HG02884 (cell line): ENCODE results near the gene OGFOD3.
"Not testable (repeated sequence)": the region's sequence is repeated elsewhere in the genome, so short reads cannot be mapped to it uniquely, and the experiment has no call there.

Experiments used
- ATAC-seq: cut with Tn5 transposase; IDR thresholded peaks from one replicate; pipeline ENCODE4 v1.9.1; 2021; ENCODE audit warnings: mild to moderate bottlenecking, moderate library complexity; ENCODE audit not compliant: unreplicated experiment

Gene OGFOD3

DNA sequence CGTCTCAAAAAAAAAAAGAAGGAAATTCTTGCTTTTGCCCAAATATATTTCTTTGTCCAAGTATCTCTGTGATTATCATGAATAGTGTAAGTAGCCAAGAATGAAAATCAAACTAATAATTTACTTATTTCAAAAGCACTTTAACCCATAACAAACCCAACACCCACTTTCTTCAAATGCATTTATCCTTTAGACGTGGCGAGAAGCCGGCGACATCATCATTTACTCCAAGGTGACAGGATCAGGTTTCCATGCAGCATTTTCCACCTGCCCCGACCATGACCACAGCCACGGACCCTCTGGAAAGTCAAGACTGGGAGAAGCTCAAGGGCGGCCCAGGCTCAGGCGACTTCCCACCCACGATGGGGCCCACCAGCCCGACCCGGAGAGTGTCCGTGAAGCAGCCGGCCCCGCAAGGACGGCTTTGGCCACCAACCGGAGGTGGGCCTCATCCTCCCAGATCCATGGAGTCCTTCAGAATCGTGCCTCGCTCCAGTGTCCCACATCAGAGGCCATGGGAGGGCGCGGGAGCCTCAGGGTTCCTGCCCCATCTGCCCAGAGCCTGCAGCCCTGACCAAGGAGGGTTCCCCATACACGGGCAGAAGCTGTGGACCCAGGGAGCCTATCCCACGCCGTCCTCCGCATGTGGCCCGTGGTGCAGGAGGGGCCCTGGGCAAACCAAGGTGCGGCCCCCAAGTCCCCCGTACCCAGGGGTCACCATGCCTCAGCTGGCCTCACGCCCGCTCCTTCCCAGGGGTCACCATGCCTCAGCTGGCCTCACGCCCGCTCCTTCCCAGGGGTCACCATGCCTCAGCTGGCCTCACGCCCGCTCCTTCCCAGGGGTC is 28.1 kb downstream of the OGFOD3 start:
- ATAC-seq, result no peak

DNA sequence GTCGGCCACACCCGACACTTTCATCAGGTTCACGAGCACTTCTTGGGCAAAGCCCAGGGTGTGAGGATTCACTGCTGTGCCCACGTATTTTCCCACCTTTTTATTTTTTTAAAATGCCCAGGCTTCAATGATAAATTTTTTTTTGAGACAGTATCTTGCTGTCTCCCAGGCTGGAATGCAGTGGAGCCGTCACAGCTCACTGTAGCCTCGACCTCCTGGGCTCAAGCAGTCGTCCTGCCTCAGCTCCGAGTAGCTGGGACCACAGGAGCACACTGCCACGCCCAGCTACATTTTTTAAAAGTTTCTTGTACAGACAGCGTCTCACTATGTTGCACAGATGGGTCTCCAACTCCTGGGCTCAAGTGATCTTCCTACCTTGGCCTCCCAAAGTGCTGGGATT is 29.0 kb downstream of the OGFOD3 start:
- ATAC-seq, result no peak

DNA sequence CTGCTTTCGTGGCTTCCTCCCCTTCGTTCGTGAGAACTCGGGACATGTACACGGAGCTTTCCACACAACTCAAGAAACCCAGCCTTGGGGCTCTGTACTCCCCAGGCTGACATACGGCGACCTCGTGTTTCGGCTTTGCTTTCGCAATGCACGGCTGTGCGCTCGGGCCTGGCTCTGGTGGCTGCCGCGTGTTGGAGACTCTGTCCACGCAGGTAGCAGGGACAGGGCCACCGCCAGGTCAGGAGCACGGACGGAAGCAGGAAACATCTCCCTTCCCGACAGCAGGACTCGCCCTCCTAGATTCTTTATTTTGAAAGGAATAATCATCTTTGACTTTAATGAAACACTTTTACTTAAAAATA is 29.5 kb downstream of the OGFOD3 start:
- ATAC-seq, result no peak

DNA sequence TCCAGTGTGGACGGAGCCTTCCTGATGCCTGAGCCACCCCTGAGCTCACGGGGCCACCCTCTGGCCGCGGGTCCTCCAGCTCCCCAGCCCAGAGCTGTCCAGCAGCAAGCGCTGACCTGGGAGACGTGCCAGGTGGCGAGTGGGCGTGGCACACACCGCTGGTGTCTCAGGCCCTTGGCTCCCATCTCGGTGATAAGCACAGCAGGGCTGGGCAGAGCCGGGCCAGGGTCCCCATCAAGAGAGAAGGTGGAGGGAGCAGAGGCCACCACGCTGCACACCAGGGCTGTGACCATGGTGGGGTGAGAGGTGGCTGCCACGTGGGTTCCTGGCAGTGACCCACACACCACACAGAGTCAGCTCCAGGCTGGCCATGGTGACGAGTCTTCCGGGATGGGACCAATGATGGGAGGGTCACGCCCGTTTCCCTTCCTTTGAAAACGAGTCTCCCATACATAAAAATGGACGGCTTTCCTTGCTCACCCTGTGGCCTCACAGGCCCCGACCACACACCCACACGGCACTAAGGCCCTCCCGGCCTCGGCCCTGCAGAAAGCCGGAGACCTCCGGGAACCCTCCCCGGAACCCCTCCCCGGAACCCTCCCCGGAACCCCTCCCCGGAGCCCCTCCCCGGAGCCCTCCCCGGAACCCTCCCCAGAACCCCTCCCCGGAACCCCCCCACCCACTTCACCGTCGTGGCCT is 30.0 kb downstream of the OGFOD3 start:
- ATAC-seq, result no peak

DNA sequence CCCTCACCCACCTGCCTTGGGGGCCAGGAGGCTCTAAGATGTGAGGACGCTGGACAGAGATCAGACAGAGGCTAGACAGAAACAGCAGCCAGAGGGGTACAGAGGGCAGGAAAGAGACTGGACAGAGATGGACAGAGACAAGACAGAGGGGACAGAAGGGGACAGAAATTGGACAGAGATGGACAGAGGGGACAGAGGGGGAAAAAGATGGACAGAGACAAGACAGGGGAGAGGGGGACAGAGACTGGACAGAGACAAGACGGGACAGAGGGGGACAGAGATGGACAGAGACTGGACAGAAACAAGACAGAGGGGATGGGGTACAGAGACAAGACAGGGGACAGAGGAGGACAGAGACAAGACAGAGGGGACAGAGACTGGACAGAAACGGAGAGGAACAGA is 30.7 kb downstream of the OGFOD3 start:
- no peak for ATAC-seq

DNA sequence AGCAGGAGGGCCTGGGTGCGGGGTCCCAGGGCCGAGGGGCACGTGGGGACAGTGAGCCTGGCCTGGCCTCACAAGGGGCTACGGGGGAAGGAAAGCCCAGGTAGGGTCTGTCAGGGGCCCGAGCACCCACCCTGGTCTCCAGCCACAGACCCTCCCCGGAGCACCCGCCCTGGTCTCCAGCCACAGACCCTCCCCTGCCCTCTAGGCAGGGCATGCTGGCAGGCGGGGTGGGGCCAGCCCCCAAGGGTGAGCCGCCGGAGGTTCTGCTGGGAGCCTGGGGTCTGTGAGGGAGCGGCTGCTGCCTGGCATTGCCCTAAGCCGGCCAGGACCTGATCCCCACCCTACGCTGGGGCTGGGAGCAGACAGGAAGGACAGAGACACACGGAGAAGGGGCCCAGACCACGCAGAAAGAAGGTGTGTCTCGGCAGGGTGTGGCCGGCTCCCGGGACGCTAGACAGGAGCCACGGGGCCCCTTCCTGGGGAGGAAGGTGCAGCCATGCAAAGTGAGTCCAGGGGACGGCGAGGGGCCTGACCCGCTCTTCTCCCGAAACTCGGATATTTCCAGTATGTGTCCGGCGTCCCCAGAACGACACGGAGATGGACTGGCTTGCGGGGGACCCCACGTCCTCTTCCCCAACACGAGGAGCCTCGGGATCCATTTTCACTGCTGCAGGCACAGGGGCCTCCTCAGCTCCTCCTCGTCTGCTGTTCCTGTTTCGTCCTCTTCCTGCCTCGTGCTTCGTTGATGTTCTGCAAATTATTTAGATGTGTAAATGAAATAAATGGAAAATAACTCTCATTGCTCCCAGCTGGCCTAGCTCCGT is 31.3 kb downstream of the OGFOD3 start:
- no peak for ATAC-seq

DNA sequence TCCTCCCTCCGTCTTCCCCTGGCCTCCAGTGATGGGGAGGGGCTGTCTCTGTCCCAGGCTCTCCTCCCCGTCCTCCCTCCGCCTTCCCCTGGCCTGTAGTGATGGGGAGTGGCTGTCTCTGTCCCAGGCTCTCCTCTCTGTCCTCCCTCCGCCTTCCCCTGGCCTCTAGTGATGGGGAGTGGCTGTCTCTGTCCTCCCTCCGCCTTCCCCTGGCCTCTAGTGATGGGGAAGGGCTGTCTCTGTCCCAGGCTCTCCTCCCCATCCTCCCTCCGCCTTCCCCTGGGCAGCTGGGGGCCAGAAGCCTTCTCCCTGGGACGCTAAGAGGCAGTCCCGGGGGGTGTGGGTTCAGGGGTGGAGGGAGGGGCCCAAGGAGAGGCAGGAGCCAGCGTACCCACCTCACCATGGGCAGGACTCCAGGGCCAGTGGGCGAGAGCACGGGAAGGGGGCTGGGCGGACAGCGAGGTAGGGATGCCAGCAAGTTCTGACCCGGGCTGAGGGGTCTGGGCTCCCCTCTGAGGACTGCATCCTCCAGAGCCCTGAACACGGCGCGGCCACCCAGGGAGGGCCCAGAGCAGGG is 32.0 kb downstream of the OGFOD3 start:
- no peak for ATAC-seq

DNA sequence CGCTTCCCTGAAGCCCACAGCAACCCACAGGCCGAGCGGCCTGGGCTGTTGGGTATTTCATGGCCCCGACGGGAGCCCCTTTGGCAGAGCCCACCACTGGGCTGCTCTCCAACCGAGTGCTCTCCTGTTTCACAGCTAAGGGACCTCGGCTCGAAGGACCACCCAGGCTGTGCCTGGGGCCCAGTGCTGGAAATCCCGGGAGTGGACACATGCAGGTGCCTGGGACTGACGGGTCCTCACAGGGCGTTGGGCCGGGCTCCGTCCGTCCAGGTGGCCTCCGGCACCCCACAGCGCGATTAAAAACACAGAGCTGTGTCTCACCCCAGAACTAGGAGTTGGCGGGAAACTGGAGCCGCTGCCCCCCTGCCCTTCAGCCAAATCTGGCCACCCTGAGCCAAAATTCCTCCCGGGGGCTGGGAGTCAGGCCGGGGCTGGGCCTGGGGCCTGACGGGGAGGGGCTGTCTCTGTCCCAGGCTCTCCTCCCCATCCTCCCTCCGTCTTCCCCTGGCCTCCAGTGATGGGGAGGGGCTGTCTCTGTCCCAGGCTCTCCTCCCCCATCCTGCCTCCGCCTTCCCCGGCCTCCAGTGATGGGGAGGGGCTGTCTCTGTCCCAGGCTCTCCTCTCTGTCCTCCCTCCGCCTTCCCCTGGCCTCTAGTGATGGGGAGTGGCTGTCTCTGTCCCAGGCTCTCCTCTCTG is 32.7 kb downstream of the OGFOD3 start:
- no peak for ATAC-seq

DNA sequence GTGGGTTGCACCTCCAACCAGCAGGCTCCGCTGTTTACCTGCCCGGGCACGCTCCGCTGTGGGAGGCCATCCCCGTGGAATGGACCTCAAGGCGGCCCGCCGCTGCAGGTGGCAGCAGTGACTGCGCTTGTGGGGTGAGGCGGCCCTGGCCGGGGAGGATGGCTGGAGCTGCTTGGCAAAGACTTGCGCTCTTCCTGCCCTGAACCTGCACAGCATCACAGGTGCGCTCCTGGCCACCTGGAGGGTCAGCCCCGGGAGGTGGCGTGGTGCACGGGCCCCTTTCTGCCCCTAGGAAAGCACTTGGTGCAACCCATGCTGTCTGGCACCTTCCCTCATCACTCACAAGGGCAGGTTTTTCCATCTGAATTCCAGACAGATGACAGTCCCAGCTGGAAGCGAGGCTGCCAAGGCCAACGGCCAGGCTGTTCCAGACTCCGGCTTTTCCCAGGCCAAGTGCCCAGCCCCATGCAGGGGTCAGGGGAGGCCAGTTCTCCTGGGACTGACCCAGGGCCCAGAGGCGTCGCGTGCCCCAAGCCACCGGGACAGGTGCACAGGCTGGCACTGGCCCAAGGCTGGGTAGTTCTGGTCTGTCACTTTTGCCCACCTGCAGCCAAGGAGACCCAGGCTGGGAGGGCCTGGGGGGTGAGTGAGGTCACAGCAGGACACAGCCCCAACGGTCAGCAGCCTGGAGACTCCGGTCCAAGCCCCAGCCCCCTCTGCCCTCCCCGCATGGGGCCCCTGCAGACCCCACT is 33.5 kb downstream of the OGFOD3 start:
- no peak for ATAC-seq

DNA sequence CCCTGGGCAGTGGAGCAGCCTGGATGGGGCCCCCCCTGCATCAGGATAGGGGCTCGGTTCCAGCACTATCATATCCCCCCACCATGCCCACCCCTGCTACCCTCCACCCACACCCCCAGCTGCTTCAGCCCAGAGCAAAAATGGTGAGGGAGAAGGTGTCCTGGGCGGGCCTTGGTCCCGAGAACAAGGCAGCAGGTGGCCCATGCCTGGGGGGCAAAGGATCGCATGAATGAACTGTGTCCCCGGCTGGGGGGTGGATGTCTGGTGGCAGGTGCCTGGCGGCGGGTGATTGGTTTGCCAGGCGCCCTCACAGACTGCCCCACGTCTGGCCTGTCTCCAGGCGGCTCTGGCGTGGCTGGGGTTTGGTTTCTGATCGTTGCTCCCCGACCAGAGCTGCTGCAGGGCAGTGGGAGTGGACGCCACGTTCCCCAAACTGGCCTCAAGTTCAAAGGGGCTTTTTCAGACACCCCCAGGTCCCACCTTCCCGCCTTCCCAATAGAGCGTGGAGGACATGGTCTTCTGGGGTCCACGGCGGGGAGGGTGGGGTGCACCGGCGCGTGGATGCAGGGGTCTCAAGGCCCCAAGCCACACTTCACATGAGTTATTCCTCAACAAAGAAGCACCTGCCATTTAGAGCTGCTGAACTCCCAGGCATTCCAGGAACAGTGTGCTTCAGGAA is 34.2 kb downstream of the OGFOD3 start:
- no peak for ATAC-seq

DNA sequence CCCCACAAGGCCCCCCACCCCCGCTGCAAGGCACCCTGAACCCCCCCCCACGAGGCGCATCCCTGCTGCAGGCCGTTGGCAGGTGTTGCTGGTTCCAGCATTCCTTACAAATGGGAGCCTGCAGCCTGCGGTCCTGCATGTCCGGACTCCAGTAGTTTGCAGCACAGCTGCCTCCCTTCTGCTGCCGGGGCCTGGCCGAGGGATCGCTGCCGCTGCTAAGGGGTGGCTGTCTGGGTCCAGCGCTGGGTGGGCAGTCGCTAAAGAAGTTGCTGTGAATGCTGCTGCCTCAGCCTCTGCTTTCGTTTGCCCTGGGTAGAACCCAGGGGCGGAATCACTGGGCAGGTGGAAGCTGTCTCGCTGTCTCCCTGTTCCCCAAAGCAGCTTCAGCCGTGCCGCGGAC is 35.0 kb downstream of the OGFOD3 start:
- no peak for ATAC-seq

DNA sequence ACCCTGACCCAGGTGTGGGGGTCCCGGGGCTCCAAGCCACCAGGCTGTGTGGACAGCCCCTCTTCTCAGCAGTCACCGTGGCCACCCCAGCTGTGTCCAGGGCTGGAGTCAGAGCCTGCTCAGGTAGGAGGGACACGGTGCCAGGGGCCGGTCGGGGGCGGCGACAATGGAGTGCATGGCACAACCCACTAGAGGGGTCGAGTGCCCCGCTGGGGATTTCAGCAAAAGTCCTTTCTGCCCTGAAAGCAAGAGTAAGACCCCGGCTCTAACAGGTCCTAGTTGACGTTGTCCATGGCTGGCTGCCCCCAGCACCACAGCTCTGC is 35.5 kb downstream of the OGFOD3 start:
- no peak for ATAC-seq

DNA sequence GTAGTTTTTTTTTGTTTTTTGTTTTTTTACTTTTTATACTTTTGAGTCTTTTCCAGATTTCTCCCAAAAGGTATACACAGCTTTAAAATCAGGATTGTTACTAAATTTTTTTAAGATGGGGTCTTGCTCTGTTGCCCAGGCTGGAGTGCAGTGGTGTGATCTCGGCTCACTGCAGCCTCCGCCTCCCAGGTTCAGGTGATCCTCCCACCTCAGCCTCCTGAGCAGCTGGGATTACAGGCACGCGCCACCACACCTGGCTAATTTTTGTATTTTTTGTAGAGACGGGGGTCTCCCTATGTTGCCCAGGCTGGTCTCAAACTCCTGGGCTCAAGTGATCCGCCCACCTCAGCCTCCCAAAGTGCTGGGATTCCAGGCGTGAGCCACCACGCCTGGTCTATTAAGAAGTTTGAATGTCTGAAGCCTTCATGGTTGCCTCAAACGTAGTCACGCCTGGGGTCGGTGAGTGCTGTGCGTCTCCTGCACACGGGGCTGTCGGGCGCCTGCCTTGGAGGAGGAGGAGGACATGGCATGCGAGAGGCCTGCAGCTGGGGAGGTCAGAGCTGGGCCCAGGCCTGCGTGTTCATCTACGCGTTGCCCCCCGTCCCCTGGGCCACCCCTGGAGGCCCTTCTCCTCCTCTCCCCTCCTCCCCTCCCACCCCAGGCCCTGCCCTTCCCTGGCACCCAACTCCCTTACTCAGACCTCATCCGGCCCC is 36.0 kb downstream of the OGFOD3 start:
- ATAC-seq, result not testable (repeated sequence)

DNA sequence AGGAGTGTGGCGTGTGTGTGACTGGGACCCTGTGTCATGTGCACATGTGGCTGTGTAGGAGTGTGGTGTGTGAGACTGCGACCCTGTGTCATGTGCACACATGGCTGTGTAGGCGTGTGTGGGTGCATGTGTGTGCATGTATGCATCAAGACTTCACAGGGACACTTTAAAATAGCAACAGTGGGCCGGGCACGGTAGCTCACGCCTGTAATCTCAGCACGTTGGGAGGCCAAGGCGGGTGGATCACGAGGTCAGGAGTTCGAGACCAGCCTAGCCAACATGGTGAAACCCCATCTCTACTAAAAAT is 36.7 kb downstream of the OGFOD3 start:
- ATAC-seq, result not testable (repeated sequence)

DNA sequence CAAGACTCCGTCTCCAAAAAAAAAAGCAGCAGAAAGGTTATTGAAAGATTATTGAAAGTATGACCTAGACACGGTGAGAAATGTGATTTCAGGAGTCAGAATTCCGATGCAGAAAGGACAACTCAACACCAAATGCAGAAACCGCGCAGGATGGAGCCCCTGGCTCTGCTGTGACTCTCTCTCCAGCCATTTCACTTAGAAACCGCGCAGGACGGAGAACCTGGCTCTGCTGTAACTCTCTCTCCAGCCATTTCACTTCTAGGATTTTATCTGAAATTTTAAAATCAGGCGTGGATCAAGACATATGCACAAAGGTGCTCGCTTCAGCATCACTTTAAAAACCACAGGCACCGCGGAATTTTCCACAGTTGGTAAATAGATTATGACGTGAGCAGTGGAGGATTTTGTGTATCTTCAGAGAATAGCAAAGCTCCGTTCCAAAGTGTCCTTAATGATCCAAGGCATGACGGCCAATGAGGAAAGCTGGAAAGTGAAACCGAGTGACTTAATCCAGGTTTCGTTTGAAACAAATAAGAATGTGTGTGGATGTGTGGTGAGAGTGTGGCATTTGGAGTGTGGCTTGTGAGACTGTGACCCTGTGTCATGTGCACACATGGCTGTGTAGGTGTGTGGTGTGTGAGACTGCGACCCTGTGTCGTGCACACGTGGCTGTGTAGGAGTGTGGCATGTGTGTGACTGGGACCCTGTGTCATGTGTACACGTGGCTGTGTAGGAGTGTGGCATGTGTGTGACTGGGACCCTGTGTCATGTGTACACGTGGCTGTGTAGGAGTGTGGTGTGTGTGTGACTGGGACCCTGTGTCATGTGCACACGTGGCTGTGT is 37.3 kb downstream of the OGFOD3 start:
- ATAC-seq, result no peak

DNA sequence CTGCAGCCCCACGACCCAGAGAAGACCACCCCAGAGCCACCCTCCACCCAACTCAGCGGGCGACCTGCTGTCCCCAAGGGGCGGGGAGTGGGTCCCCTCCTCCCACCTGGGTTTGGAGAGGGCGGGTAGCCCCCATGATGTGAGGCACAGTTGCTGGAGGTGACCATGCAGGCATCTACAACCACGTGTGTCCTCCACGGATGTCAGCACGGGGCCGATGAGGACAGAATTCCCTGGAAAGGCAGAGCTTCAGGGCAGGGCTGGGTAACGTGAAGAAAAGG is 39.7 kb downstream of the OGFOD3 start:
- ATAC-seq, result no peak

DNA sequence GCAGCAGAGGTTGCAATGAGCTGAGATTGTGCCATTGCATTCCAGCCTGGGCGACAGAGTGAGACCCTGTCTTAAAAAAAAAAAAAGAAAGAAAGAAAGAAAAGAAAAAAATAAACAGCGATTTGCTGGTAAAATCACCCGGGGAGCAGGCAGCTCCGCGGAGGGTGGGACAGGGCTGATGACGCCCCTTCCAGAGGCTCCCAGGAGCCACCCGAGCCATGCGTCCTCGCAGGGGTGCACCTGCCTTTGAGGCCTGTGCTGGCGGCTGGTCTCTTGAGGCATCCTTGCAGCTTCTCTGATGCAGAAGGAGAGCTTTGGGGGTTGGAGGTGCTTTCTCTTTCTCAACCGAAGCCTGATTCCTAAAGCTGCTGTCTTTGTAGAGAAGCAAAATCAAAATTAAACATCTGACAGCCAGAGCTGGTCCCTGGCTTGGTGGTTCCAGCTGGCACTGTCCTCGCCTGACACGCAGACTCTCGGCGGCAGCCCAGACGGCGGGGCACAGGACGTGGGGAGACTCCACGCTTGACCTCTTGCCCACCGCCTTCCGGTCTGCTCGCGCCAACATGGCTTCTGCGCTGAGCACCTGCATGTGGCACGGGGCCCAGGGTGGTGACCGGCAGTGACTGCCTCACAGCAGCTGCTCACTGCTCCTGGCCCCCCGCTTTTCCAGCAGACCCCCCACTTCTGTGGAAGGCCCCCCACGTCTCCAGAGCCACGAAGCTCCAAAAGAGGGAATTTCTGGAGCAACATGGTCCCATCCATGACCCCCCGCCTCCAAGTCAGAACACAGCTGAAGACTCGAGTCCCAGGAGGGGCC is 40.3 kb downstream of the OGFOD3 start:
- ATAC-seq, result no peak

DNA sequence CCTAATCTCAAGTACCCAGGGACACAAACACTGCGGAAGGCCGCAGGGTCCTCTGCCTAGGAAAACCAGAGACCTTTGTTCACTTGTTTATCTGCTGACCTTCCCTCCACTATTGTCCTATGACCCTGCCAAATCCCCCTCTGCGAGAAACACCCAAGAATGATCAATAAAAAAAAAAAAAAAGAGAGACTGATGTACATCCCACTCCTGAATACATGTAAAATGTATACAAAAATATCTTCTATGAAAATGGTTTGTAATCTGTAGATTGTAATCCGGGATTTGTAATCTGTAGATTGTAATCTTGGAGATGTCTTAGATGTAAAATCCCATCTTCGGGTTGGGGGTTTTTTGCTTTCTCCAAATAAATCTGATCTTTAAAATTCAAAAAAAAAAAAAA is 41.1 kb downstream of the OGFOD3 start:
- ATAC-seq, result not testable (repeated sequence)
